Thoracic aorta (tissue), 2 donors: Measurements from ENCODE around the gene SNRNP40. TPM values are rescaled to one million over a fixed set of nuclear protein-coding genes. Genes with fewer than 3 reads are reported as not detected.

Source experiments
- ATAC-seq: fragments of 150-250 bp; one replicate; pipeline ENCODE4 v1.8.0; 2017; ENCODE audit warnings: low read depth; ENCODE audit not compliant: insufficient number of reproducible peaks, low FRiP score
- DNase-seq: peaks from one replicate; pipeline ENCODE4 v3.0.0-alpha.2; 2020; ENCODE audit warnings: low spot score
- H3K27ac ChIP-seq, 2 donors: fragments of 200-600 bp; sonication (generic); 1 replicate in 1 of 2; 2 replicates in 1 of 2; pipeline ENCODE4 v1.5.1; 2016; ENCODE audit warnings: mild to moderate bottlenecking in 2 of 2, moderate library complexity in 2 of 2
- H3K27me3 ChIP-seq: fragments of 200-600 bp; sonication (generic); replicated peaks from 2 replicates; pipeline ENCODE4 v1.6.0; 2016; ENCODE audit warnings: mild to moderate bottlenecking; ENCODE audit not compliant: insufficient read depth
- H3K36me3 ChIP-seq: fragments of 200-600 bp; sonication (generic); one replicate; pipeline ENCODE4 v1.5.1; 2016
- H3K4me1 ChIP-seq, 2 donors: fragments of 200-600 bp; sonication (generic); 1 replicate in 1 of 2; 2 replicates in 1 of 2; pipeline versions ENCODE4 v1.5.1 to v1.6.0; 2016; ENCODE audit warnings: low read depth in 2 of 2, mild to moderate bottlenecking in 1 of 2; ENCODE audit not compliant: control insufficient read depth in 1 of 2
- H3K4me3 ChIP-seq: fragments of 200-600 bp; sonication (generic); 2 replicates; pipeline ENCODE4 v1.5.1; 2016; ENCODE audit warnings: mild to moderate bottlenecking
- H3K9me3 ChIP-seq: fragments of 200-600 bp; sonication (generic); 2 replicates; pipeline ENCODE4 v1.5.1; 2016
- CTCF ChIP-seq: fragments of 200-600 bp; sonication (generic); IDR thresholded peaks from one replicate; pipeline ENCODE4 v1.5.1; 2019; ENCODE audit warnings: antibody characterized with exemption
- total RNA-seq, 2 donors: library from RNA; depleted of rRNA; stranded (reverse); fragments of >200 nt; gene quantifications; one replicate each; pipeline versions ENCODE4 v1.1.0 to v1.2.3, GENCODE V29; 2016

The SNRNP40 gene
- total RNA-seq, 2 donors from 2014 or later, result 26.5 to 44.1 TPM

- H3K27ac ChIP-seq, result no peak overlapping the region
- no peak for DNase-seq
- peaks cover 4 to 9% of the 10 kb centered on the region in 2 donors for H3K4me1 ChIP-seq
- TF ChIP-seq CTCF, result no peak
- H3K9me3 ChIP-seq, result no peaks in the 10 kb centered on the region
- peaks cover 8% of the 10 kb centered on the region for H3K27me3 ChIP-seq
- no peaks in the 10 kb centered on the region for H3K36me3 ChIP-seq
- no peak overlapping the region for H3K4me3 ChIP-seq
- no peak for ATAC-seq
These were observed 58.0 kb downstream of the SNRNP40 start for GRCh38 chr1:31238612-31238985.

- Histone ChIP-seq H3K36me3 (no peaks in the 10 kb centered on the region), H3K4me3 (no peak overlapping the region), H3K27me3 (no peaks in the 10 kb centered on the region), H3K9me3 (no peaks in the 10 kb centered on the region), H3K27ac (no peak overlapping the region), H3K4me1 (peaks cover 4 to 9% of the 10 kb centered on the region in 2 donors)
- no peak for ATAC-seq
- TF ChIP-seq CTCF, result no peak
- no peak for DNase-seq
These were observed 61.7 kb downstream of the SNRNP40 start for GRCh38 chr1:31234870-31235269.

- Histone ChIP-seq H3K4me1 (peaks cover 4 to 8% of the 10 kb centered on the region in 2 donors), H3K36me3 (no peaks in the 10 kb centered on the region), H3K27me3 (no peaks in the 10 kb centered on the region), H3K27ac (no peak overlapping the region), H3K9me3 (no peaks in the 10 kb centered on the region), H3K4me3 (no peak overlapping the region)
- TF ChIP-seq CTCF, result no peak
- DNase-seq, result no peak
- ATAC-seq, result no peak
These were observed 62.4 kb downstream of the SNRNP40 start for GRCh38 chr1:31234123-31234708.

GRCh38 chr1:31232689-31233088 lies 63.9 kb downstream of the SNRNP40 start:
- no peak overlapping the region for H3K27ac ChIP-seq
- H3K4me1 ChIP-seq, result no peaks in the 10 kb centered on the region
- no peak for TF ChIP-seq CTCF
- H3K9me3 ChIP-seq, result no peaks in the 10 kb centered on the region
- H3K27me3 ChIP-seq, result no peaks in the 10 kb centered on the region
- H3K4me3 ChIP-seq, result no peak overlapping the region
- DNase-seq (no peak), ATAC-seq (no peak)
- no peaks in the 10 kb centered on the region for H3K36me3 ChIP-seq

GRCh38 chr1:31231802-31232201 lies 64.8 kb downstream of the SNRNP40 start:
- Histone ChIP-seq H3K9me3 (no peaks in the 10 kb centered on the region), H3K4me3 (no peak overlapping the region), H3K27me3 (no peaks in the 10 kb centered on the region), H3K27ac (no peak overlapping the region), H3K36me3 (no peaks in the 10 kb centered on the region), H3K4me1 (no peaks in the 10 kb centered on the region)
- no peak for TF ChIP-seq CTCF
- no peak for DNase-seq
- no peak for ATAC-seq
